Measurements from ENCODE around the gene ANGEL2.
"Not testable (repeated sequence)": the region's sequence is repeated elsewhere in the genome, so short reads cannot be mapped to it uniquely, and the experiment has no call there.

ANGEL2 gene

GRCh38 chr1:213014642-213015041, 1.0 kb downstream of the ANGEL2 start:
- H3K27ac ChIP-seq, result peak overlapping the region; percentile 96
- TF ChIP-seq ZFX (IDR thresholded peaks at IDR 0.05) (no peak), CTCF (conservative IDR thresholded peaks at IDR 0.05) (no peak)

GRCh38 chr1:213008564-213008963, 7.1 kb downstream of the ANGEL2 start:
- TF ChIP-seq ZFX (IDR thresholded peaks at IDR 0.05) (no peak), CTCF (conservative IDR thresholded peaks at IDR 0.05) (no peak)
- no peak overlapping the region for H3K27ac ChIP-seq

DNA sequence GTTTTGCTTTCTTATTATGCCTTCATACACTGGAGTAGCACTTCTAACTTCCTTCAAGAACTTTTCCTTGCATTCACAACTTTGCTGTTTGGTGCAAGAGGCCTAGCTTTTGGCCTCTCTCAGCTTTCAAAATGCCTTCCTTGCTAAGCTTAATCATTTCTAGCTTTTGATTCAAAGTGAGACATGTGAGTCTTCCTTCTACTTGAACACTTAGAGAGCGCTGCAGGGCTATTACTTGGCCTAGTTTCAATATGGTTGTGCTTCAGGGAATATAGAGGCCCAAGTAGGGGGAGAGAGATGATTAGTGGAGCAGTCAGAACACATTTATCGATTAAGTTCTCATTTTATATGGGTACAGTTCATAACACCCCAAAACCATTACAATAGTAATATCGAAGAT, 12.4 kb downstream of the ANGEL2 start:
- no peak overlapping the region for H3K27ac ChIP-seq
- TF ChIP-seq ZFX (IDR thresholded peaks at IDR 0.05), result no peak
- TF ChIP-seq CTCF (conservative IDR thresholded peaks at IDR 0.05), result no peak

DNA sequence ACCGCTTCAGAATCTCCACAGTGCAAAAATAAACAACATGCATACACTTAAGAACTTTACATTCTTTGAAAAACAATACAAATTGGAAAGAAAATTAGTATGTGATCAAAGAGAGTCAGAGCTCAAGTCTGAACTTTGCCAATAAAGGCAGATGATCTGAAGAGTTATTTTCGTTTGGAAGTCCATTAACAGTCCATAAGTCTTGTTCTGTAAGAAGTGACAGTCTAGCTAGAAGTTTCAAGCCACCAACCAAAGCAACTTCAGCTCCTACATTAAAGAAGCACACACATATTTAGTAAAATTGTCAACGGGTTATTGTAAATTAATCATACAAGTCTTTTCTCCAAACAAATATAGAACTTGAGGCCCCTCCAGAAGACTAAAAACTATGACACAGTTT, 20.7 kb downstream of the ANGEL2 start:
- no peak overlapping the region for H3K27ac ChIP-seq
- TF ChIP-seq CTCF (conservative IDR thresholded peaks at IDR 0.05), result no peak
- TF ChIP-seq ZFX (IDR thresholded peaks at IDR 0.05), result no peak

DNA sequence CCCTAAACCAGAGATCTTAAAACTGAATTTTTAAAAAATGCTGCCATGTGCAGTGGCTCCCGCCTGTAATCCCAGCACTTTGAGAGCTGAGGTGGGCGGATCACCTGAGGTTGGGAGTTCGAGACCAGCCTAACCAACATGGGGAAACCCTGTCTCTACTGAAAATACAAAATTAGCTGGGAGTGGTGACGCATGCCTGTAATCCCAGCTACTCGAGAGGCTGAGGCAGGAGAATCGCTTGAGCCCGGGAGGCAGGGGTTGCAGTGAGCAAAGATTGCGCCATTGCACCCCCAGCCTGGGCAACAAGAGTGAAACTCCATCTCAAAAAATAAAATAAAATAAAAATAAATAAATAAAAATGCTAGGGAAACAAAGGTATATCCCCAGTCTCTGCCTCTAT, 21.7 kb downstream of the ANGEL2 start:
- H3K27ac ChIP-seq, result not testable (repeated sequence)

- no peak for TF ChIP-seq ZFX (IDR thresholded peaks at IDR 0.05)
- no peak for TF ChIP-seq CTCF (conservative IDR thresholded peaks at IDR 0.05)
- no peak overlapping the region for H3K27ac ChIP-seq
These were observed 25.4 kb downstream of the ANGEL2 start for GRCh38 chr1:212990276-212990675.

GRCh38 chr1:212987702-212988322, 27.9 kb downstream of the ANGEL2 start:
- TF ChIP-seq CTCF (conservative IDR thresholded peaks at IDR 0.05), result no peak
- TF ChIP-seq ZFX (IDR thresholded peaks at IDR 0.05), result no peak
- H3K27ac ChIP-seq, result no peak overlapping the region

DNA sequence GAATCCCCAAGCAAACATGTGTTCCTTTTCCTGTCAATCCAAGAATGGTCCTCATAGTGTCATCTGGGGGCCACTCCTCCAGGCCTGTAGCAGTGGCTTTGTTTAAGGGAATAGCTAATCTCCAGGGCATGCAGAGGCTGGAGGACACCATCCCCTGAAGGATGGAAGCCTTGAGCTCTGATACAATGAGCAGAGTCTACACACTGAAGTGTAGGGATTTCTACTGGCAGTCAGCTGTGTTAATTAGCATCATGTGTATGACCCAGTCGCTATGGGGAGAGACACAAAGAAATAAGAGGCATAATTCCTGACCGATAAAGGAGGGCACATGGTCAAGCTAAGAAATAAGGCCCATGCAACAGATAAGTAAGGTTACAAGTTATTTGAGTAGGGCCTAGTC, 29.1 kb downstream of the ANGEL2 start:
- no peak overlapping the region for H3K27ac ChIP-seq
- no peak for TF ChIP-seq CTCF (conservative IDR thresholded peaks at IDR 0.05)
- no peak for TF ChIP-seq ZFX (IDR thresholded peaks at IDR 0.05)

Measured in C4-2B (cell line).